ENCODE data around the gene GAS7. TPM values are rescaled to one million over a fixed set of nuclear protein-coding genes. Genes with fewer than 3 reads are reported as not detected.
"Not testable (repeated sequence)": the region's sequence is repeated elsewhere in the genome, so short reads cannot be mapped to it uniquely, and the experiment has no call there.

Gene GAS7
- total RNA-seq, 6 experiments from 2014 or later, result 1.6 to 7.1 (median 2.7) TPM

- ATAC-seq (no peak), DNase-seq (no peak)
- H3K36me3 ChIP-seq, result no peaks in the 10 kb centered on the region
- H3K4me1 ChIP-seq, result no peaks in the 10 kb centered on the region
- 61% methylated on average over 13 of the region's 13 CpGs for WGBS (ENCODE audit: insufficient coverage, low coverage, low lambda C conversion rate, missing lambda C conversion rate)
- no peak overlapping the region for H3K4me3 ChIP-seq
- H3K27me3 ChIP-seq, result no peaks in the 10 kb centered on the region
- no peaks in the 10 kb centered on the region for H3K9me3 ChIP-seq
- H3K27ac ChIP-seq, result no peak overlapping the region
- intact Hi-C loops (cut with DNase I), result no loop called here
- TF ChIP-seq CTCF (IDR thresholded peaks at IDR 0.05), result no peak
- TF ChIP-seq POLR2A (IDR thresholded peaks at IDR 0.05), result no peak
Observed at GRCh38 chr17:10061111-10061845, 137.1 kb downstream of the GAS7 start.

DNA sequence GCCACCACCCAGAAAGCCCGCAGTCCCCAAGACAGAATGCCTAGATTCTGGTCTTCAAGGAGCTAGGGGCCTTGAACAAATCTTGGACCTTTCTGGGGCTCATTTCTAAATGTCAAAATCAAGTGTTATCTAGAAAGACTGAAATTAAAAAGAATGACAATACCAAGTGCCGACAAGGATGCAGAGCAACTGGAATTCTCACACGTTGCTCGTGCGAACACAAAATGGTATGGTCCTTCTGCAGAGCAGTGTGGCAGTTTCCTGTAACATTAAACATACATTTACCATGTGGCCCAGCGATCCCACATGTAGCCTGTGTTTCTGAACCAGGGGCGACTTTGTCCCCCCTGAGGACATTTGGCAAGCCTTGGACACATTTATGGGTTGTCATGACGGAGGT is 137.9 kb downstream of the GAS7 start:
- Histone ChIP-seq H3K27me3 (no peaks in the 10 kb centered on the region), H3K36me3 (no peaks in the 10 kb centered on the region), H3K4me3 (no peak overlapping the region), H3K27ac (no peak overlapping the region), H3K9me3 (no peaks in the 10 kb centered on the region), H3K4me1 (no peaks in the 10 kb centered on the region)
- ATAC-seq (no peak), DNase-seq (no peak)
- 84% methylated on average over 5 of the region's 8 CpGs for WGBS (ENCODE audit: insufficient coverage, low coverage, low lambda C conversion rate, missing lambda C conversion rate)
- no peak for TF ChIP-seq CTCF (IDR thresholded peaks at IDR 0.05)
- TF ChIP-seq POLR2A (IDR thresholded peaks at IDR 0.05), result no peak
- intact Hi-C loops (cut with DNase I), result no loop called here

GRCh38 chr17:10059684-10060211 is 138.7 kb downstream of the GAS7 start:
- ATAC-seq (no peak), DNase-seq (no peak)
- TF ChIP-seq POLR2A (IDR thresholded peaks at IDR 0.05), result no peak
- TF ChIP-seq CTCF (IDR thresholded peaks at IDR 0.05), result no peak
- no peaks in the 10 kb centered on the region for H3K27me3 ChIP-seq
- no peaks in the 10 kb centered on the region for H3K9me3 ChIP-seq
- intact Hi-C loops (cut with DNase I), result no loop called here
- no peaks in the 10 kb centered on the region for H3K4me1 ChIP-seq
- WGBS (ENCODE audit: insufficient coverage, low coverage, low lambda C conversion rate, missing lambda C conversion rate), result 51% methylated on average over 11 of the region's 11 CpGs
- no peak overlapping the region for H3K4me3 ChIP-seq
- H3K36me3 ChIP-seq, result no peaks in the 10 kb centered on the region
- H3K27ac ChIP-seq, result no peak overlapping the region

GRCh38 chr17:10058921-10059683 is 139.3 kb downstream of the GAS7 start:
- TF ChIP-seq POLR2A (IDR thresholded peaks at IDR 0.05), result no peak
- ATAC-seq (no peak), DNase-seq (no peak)
- 50% methylated on average over 11 of the region's 16 CpGs for WGBS (ENCODE audit: insufficient coverage, low coverage, low lambda C conversion rate, missing lambda C conversion rate)
- intact Hi-C loops (cut with DNase I), result no loop called here
- Histone ChIP-seq H3K9me3 (no peaks in the 10 kb centered on the region), H3K4me3 (no peak overlapping the region), H3K4me1 (no peaks in the 10 kb centered on the region), H3K36me3 (no peaks in the 10 kb centered on the region), H3K27me3 (no peaks in the 10 kb centered on the region), H3K27ac (no peak overlapping the region)

GRCh38 chr17:10057466-10057865 is 140.9 kb downstream of the GAS7 start:
- H3K9me3 ChIP-seq; ATAC-seq; H3K27ac ChIP-seq; H3K4me3 ChIP-seq; H3K36me3 ChIP-seq; intact Hi-C loops (cut with DNase I); DNase-seq; H3K4me1 ChIP-seq; H3K27me3 ChIP-seq: not testable (repeated sequence)
- WGBS (ENCODE audit: insufficient coverage, low coverage, low lambda C conversion rate, missing lambda C conversion rate), result 84% methylated on average over 10 of the region's 25 CpGs
